Measurements from ENCODE around the gene HOXA7.

DNA sequence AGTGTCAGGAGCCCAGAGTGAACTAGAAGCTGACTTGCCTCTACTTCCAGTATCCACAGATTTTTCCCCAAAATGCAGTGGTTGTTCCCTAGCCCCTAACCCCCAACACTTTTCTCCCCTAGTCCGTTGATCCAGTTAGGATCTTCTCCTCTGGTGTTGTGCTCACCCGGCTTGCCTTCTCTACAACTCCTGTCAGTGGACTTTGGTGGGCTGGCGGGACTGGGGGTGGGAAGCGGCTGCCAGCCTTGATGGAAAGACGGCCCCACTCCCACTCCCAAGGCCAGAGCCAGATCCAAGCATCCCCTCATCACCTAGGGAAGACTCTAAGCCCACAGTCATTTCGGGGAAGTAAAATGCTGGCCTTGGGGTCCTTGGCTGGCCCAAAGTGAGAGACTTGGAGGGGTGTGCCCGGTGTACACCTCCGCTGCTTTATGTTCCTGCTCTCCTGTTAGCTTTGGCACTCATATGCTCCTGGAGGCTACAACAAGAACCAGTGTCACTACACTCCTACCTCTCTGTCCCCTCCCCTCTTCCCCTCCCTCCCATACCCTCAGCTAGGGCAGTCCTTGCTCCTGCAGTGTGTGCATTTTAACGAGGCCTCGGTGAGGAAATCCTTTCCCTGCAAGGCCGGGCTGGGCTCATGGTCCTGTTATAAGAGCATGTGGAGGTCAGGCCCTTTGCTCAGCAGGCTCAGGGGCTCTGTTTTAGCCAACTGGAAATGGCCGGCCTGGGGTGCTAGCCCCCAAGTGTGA lies 18.6 kb upstream of the HOXA7 start:
- TF ChIP-seq, protein P1, sequence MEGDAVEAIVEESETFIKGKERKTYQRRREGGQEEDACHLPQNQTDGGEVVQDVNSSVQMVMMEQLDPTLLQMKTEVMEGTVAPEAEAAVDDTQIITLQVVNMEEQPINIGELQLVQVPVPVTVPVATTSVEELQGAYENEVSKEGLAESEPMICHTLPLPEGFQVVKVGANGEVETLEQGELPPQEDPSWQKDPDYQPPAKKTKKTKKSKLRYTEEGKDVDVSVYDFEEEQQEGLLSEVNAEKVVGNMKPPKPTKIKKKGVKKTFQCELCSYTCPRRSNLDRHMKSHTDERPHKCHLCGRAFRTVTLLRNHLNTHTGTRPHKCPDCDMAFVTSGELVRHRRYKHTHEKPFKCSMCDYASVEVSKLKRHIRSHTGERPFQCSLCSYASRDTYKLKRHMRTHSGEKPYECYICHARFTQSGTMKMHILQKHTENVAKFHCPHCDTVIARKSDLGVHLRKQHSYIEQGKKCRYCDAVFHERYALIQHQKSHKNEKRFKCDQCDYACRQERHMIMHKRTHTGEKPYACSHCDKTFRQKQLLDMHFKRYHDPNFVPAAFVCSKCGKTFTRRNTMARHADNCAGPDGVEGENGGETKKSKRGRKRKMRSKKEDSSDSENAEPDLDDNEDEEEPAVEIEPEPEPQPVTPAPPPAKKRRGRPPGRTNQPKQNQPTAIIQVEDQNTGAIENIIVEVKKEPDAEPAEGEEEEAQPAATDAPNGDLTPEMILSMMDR (IDR thresholded peaks at IDR 0.05) = no peak
- TF ChIP-seq POLR2A (IDR thresholded peaks at IDR 0.05) = peak; percentile 25 to 36
